ACHN (cell line): ENCODE data around the gene TNS3.

Source experiments
- DNase-seq: peaks from one replicate; pipeline ENCODE4 v3.0.0-alpha.2; 2015
- in situ Hi-C: cut with HindIII; loops from 2 replicates; pipeline ENCODE4 v1.10.0; 2017; ENCODE audit warnings: low sequenced_read_pairs, low pct_ligation_motif_present, low pct_unique_long_range_greater_than_20kb

Gene TNS3

GRCh38 chr7:47414342-47415317, 167.3 kb downstream of the TNS3 start:
- DNase-seq = no peak
- in situ Hi-C loops = no loop called here

- in situ Hi-C loops = no loop called here
- no peak for DNase-seq
These were observed 168.2 kb downstream of the TNS3 start for GRCh38 chr7:47413526-47414341.

GRCh38 chr7:47411901-47412300, 170.0 kb downstream of the TNS3 start:
- in situ Hi-C loops = no loop called here

GRCh38 chr7:47411281-47411869, 170.5 kb downstream of the TNS3 start:
- no peak for DNase-seq
- in situ Hi-C loops = no loop called here

More at GRCh38 chr7:47411901-47412300, 170.0 kb downstream of the TNS3 start:
- DNase-seq = no peak

- in situ Hi-C loops = no loop called here
- no peak for DNase-seq
These were observed 173.2 kb downstream of the TNS3 start for GRCh38 chr7:47408675-47409074.

- in situ Hi-C loops = no loop called here
- no peak for DNase-seq
These were observed 173.9 kb downstream of the TNS3 start for GRCh38 chr7:47407821-47408674.

- DNase-seq = no peak
- in situ Hi-C loops = no loop called here
These were observed 174.8 kb downstream of the TNS3 start for GRCh38 chr7:47407136-47407535.

- no peak for DNase-seq
- in situ Hi-C loops = no loop called here
These were observed 175.1 kb downstream of the TNS3 start for GRCh38 chr7:47406801-47407129.

GRCh38 chr7:47405921-47406800, 175.8 kb downstream of the TNS3 start:
- no peak for DNase-seq

GRCh38 chr7:47405286-47405904, 176.5 kb downstream of the TNS3 start:
- in situ Hi-C loops = no loop called here
- no peak for DNase-seq

More at GRCh38 chr7:47405921-47406800, 175.8 kb downstream of the TNS3 start:
- in situ Hi-C loops = no loop called here

- DNase-seq = no peak
- in situ Hi-C loops = no loop called here
These were observed 177.9 kb downstream of the TNS3 start for GRCh38 chr7:47404010-47404409.

GRCh38 chr7:47402941-47403866, 178.7 kb downstream of the TNS3 start:
- no peak for DNase-seq
- in situ Hi-C loops = no loop called here

GRCh38 chr7:47401611-47402570, 180.0 kb downstream of the TNS3 start:
- in situ Hi-C loops = no loop called here
- no peak for DNase-seq

- in situ Hi-C loops = no loop called here
- DNase-seq = no peak
These were observed 181.1 kb downstream of the TNS3 start for GRCh38 chr7:47400741-47401206.

- no peak for DNase-seq
- in situ Hi-C loops = no loop called here
These were observed 181.9 kb downstream of the TNS3 start for GRCh38 chr7:47400001-47400400.
